ENCODE measurements around the gene TRPC4.

The TRPC4 gene

DNA sequence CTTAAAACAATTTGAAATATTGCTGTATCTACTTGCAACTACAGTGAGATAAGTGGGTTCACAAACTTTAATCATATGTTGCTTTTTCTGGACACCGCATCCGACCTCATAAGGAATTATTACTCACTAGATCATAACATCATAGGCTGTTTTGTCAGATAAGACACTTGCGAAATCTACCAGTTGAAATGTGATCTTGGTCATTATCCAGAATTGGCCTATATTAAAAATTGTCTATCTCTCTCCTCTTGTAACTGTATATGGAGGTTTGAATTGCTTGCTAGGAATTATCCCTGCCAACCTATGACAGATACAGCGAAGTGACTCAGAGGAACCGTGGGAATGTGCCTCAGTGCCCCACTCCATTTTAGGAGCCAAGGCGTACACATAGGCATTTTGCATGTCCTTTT lies 154.0 kb downstream of the TRPC4 start:
- DNase-seq: no peak

GRCh38 chr13:37709318-37709717 lies 160.3 kb downstream of the TRPC4 start:
- no peak for DNase-seq

GRCh38 chr13:37707739-37708500 lies 161.7 kb downstream of the TRPC4 start:
- DNase-seq: no peak

GRCh38 chr13:37706041-37706440 lies 163.5 kb downstream of the TRPC4 start:
- no peak for DNase-seq

DNA sequence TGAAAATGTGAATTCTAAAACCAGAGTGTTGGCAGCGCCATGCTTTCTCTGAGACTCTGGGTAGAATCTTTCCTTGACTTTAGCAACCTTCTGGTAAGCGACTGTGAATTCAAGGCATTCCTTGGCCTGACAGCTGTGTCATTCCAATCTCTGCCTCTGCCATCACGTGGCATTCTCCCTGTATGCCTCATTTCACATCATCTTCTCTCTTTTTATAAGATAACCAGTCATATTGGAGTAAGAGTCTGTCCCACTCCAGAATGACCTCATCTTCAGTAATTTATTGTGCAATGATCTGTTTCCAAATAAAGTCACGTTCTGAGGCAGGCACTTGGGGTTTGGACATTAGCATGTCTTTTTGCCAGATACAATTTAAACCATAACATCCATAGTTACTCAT lies 167.6 kb downstream of the TRPC4 start:
- no peak for DNase-seq

DNA sequence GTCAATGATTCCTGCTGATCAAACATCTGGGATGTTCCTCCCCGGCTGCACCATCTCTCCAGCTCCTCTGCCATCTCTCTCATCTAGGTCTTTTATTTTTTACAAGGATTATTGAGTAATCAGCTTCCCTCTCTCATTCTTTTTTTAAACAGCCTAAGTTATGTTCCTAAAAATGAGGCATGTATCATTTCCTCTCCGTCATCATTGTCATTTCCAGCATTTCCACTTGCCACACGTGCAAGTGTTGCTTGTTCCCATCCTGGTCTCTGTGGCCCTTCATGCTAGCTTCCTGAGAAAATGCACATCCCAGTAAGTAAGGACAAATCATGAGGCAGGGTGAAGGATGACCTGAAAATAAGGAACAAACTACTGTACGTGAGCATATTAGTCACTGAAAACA lies 168.3 kb downstream of the TRPC4 start:
- DNase-seq: no peak

- DNase-seq: no peak
Observed at GRCh38 chr13:37700887-37701286, 168.7 kb downstream of the TRPC4 start.

GRCh38 chr13:37695200-37695599 lies 174.4 kb downstream of the TRPC4 start:
- DNase-seq: no peak

DNA sequence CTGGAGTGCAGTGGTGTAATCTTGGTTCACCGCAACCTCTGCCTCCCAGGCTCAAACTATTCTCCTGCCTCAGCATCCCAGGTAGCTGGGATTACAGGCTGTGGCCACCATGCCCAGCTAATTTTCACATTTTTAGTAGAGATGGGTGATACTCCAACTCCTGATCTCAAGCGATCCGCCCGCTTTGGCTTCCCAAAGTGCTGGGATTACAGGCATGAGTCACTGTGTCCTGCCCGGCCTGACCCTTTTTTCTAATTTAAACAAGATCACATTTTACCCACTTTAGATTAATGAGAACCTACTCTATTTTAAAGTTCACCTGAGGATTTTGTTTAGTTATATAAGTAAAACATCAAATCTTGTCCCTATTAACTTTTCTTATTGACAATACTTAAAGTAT lies 179.2 kb downstream of the TRPC4 start:
- no peak for DNase-seq

- no peak for DNase-seq
Observed at GRCh38 chr13:37686501-37686900, 183.1 kb downstream of the TRPC4 start.

DNA sequence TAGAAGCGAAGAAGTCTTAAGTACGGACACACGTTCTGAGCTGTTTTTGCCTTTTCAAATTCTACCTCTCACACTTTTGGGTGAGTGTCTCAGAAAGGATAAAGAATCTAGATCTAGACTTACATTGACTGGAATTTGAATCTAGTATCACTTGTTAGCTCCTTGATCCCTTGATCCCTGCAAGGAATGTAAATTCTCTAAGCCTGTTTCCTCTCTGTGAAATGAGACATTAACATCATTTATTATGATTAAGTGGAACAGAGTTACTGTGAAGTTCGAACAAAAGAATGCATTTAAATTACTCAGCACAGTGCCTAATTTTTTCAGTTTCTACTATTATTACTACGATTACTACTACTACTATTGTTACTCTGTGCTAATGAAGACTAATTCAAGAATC lies 184.4 kb downstream of the TRPC4 start:
- DNase-seq: no peak

GRCh38 chr13:37682496-37682895 lies 187.1 kb downstream of the TRPC4 start:
- DNase-seq: no peak

GRCh38 chr13:37681281-37682032 lies 188.1 kb downstream of the TRPC4 start:
- DNase-seq: no peak

DNA sequence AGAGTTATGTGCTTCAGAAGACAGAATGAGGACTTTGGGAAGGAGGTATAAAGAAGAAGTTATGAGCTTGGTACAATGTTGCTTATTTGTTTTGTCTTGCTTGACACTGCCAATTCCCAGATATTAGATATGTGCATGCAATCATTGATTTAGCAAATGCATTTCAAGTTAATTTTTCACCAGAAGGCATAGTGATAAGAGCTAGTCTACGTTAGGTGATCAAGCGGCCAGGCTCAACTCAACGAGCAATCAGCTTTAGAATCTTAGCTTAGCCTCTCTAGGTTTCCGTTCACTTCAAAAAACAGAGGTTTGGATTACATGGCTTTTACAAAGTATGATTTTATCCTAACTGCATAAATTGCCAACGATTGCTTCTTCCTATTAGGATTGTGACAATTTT lies 189.4 kb downstream of the TRPC4 start:
- no peak for DNase-seq

DNA sequence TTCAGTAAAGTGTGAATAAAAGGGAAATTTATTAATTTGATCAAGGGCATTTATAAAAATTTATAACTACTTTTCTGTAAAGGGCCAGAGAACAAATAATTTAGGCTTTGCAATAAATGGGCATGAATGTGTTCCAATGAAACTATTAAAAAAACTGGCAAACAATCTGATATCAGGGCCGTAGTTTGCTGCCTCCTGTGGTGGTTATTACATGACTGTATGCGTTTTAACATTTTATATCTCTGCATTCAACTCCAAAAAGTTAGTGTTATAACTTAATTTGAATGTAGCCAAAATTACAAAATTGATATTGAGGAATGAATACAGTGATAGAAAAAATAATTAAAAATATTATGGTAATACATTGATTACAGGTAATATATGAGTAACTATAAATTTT lies 190.5 kb downstream of the TRPC4 start:
- no peak for DNase-seq

DNA sequence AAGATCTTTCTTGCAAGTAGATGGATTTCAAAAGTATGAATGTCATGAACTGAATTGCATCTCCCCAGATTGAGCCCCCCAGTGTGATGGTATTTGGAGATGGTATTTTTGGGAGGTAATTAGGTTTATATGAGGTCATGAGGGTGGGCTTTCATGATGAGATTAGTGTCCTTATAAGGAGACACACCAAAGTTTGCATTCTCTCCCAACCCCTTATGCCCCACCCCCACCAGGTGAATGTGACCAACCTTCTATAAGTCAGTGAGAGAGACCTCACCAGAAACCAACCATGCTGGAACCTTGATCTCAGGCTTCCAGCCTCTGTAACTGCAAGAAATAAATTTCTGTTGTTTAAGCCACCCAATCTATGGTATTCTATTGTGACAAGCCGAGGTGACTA lies 199.7 kb downstream of the TRPC4 start:
- DNase-seq: no peak

DNA sequence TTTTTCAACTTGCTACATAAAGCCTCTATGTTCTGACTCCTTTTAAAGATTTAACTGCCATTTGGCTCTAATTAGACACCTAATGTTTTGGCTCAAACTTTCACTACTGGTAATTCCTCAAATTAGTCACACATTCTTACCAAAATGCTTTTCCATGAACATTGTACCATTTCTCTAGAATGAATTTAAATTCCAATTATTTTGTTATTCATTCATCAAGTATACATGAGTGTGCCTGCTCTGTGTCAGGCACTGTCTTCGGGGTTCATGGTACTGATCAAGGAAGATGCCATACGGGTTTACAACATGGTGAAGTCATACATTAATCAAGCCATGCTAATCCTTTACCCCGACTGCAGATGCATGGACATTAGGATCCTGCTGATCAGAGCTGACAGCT lies 201.9 kb downstream of the TRPC4 start:
- no peak for DNase-seq

DNA sequence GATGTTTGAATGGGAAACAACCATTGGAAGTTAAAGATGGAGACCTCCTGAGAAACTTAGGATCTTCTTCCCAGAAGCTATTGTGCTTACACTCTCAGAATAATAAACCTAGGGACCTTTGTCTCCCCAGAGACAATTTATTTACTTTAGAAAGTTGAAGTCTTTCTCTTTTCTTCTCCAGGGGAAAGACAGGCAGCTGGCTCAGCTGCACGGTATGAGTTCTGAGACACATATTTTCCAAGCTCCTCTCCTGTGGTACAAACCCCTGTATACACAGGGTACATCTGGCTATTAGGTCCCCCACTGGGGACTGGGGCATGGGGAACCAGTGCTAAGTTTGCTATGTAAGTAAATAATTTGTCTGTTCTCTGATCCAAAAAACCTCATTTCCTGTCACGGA lies 203.5 kb downstream of the TRPC4 start:
- DNase-seq: no peak

DNA sequence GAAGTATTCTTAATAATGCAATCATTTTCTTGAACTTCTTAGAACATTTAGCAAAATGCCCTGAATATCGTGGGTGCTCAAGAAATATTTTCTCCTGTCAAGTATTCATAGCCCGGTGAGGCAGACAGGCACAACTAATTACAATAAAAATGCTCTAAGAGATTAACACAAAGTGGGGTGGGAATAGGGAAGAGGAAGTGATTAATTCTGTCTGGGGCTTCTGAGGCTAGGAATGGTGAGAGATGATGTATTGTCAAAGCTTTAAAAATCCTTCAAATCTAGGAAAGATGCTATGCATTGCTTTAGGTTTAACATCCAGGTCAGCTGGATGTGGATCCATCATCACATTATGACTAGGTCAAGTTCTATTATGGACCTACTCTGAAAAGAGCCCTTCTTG lies 204.2 kb downstream of the TRPC4 start:
- DNase-seq: no peak

DNA sequence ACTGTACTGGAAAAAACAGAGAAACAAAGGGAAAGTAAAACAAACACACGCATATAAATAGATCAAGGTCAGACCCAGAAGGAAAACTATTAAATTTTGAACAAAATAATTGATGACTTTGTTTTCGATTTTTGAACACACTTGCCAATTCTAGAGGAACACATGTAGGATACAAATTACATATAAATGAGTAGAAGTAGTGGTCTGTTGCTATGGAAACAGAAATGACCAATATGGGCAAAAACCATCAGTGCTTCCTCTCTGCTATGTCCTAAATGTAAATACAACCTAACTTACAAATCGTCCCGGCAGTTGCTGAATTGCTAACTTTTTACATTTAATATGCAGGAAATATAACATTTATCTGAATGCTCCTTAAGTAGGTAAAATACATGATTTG lies 205.8 kb downstream of the TRPC4 start:
- no peak for DNase-seq

DNA sequence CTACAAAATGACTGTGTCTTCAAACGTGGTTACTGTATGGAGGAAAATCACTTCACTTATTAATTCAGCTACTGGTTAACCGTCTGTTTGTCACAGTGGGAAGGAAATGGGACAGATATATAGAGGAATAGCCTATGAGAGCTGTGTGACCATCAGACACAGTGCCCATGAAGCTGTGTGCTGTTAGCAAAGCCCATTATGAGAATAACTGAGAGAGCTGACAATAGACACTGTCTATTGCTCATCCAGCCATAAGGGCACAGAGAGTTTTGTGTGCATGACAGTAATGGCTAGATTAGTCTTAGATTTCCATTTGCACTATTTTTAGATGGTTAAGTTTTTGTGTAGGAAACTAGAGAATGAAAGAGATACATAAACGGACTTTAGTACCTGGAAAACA lies 206.9 kb downstream of the TRPC4 start:
- no peak for DNase-seq

DNA sequence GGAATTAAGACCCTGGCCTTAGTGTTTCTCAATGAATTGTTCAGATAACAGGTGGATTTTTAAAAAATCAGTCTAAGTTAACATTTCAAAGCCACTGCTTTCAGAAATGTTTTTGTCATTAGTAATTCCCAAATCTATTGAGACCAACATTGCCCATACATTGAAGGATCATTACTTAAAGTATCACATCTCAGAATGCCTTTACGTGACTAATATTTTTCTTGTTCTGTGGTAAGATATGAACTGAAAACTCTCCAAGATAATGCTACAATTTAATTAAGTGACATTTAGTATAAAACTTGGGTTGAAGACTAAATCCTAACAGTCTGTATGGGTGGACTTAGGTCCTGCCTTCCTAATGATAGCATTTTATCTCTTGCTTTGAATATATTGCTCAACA lies 211.6 kb downstream of the TRPC4 start:
- DNase-seq: no peak

DNA sequence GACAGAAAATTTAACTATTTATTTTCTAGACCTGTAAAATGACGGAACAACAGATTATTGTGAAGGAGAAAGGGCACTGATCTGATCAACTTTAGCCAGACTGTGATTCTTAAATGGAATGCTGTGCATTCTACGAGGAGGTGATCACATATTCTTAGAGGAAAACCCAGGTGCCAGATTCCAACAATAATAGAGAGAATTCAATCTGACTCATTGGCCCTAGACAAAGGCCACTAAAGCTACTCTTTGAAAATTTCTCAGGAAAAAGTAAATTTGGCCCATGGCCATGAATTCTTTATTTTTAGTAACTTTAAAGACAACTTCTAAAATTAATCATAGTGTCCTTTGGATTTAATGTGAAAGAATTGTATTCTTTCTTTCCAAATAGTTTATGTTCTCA lies 212.4 kb downstream of the TRPC4 start:
- DNase-seq: no peak

DNA sequence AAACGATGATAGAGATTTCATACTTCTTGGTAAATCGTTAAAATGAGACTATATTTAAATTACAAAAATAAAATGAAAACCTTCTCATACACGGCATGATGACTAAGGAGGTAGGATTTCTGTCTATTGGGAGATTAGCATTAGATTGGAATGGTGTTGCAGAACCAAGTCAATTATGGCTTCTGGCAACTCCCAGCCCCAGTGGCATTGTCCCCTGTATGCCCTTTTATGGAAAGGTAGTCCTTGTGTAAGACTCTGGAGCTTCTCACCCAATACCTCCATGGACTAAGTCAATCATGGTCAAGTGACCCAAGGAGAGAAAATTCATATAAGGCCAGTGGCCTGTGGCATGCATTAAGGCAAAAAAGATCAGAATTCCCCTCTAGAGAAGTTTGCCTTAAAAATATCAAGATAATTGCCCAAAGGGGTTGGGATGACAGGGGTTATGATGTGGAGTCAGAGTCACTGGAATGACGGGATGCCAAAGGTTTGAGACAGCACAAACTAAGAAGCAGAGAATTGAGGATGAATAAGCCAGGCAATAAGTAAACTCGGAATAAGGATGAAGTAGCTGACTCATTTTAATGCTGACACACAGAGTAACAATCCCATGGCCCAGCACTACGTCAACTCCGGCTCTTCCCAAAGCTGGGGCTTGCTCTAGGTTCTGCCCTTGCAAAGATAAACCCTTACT lies 213.2 kb downstream of the TRPC4 start:
- DNase-seq: no peak
